Fibroblast of lung (primary cell): ENCODE results near the gene TBRG4. TPM values are rescaled to one million over a fixed set of nuclear protein-coding genes. Genes with fewer than 3 reads are reported as not detected.

ENCODE experiments used
- DNase-seq, 2 donors: peaks; one replicate each; pipeline versions ENCODE4 v3.0.0 to v3.0.0-alpha.2; 2010; ENCODE audit warnings: low read depth in 2 of 2
- H2AFZ ChIP-seq: 2 replicates; pipeline ENCODE4 v1.5.1; 2012; ENCODE audit warnings: low read length, control low read depth, inconsistent platforms
- H3K27ac ChIP-seq: 2 replicates; pipeline ENCODE4 v1.5.1; 2011; ENCODE audit warnings: low read length, control low read depth; ENCODE audit not compliant: insufficient read depth
- H3K27me3 ChIP-seq: 2 replicates; pipeline ENCODE4 v1.5.1; 2011; ENCODE audit warnings: mild to moderate bottlenecking, low read length; ENCODE audit not compliant: control insufficient read depth, insufficient read depth
- H3K36me3 ChIP-seq: 2 replicates; pipeline ENCODE4 v1.5.1; 2011; ENCODE audit warnings: low read length; ENCODE audit not compliant: control insufficient read depth, insufficient read depth
- H3K4me1 ChIP-seq: 2 replicates; pipeline ENCODE4 v1.5.1; 2011; ENCODE audit warnings: low read length; ENCODE audit not compliant: control insufficient read depth, insufficient read depth; ENCODE audit errors: extremely low read depth
- H3K4me2 ChIP-seq: 2 replicates; pipeline ENCODE4 v1.5.1; 2011; ENCODE audit warnings: low read length, control low read depth; ENCODE audit not compliant: insufficient read depth; ENCODE audit errors: extremely low read depth
- H3K4me3 ChIP-seq, 4 experiments: fragments of 200-600 bp in 1 of 4; sonication (generic) in 1 of 4; replicated peaks in 1 of 4; 2 replicates each; pipeline ENCODE4 v1.5.1; 2011 to 2016; ENCODE audit warnings: low read length in 4 of 4, low read depth in 3 of 4, mild to moderate bottlenecking in 3 of 4, control low read depth in 2 of 4, inconsistent platforms in 1 of 4, mixed read lengths in 1 of 4; ENCODE audit not compliant: insufficient read depth in 1 of 4; ENCODE audit errors: control extremely low read depth in 1 of 4
- H3K79me2 ChIP-seq: 2 replicates; pipeline ENCODE4 v1.5.1; 2012; ENCODE audit warnings: mild to moderate bottlenecking, low read length, inconsistent platforms; ENCODE audit not compliant: control insufficient read depth, insufficient read depth
- H3K9ac ChIP-seq: 2 replicates; pipeline ENCODE4 v1.5.1; 2011; ENCODE audit warnings: mild to moderate bottlenecking, low read length, control low read depth; ENCODE audit not compliant: insufficient read depth
- H3K9me3 ChIP-seq: 2 replicates; pipeline ENCODE4 v1.5.1; 2012; ENCODE audit warnings: low read depth, low read length; ENCODE audit not compliant: control insufficient read depth, insufficient read depth
- H4K20me1 ChIP-seq: 2 replicates; pipeline ENCODE4 v1.5.1; 2011; ENCODE audit warnings: low read length; ENCODE audit not compliant: control insufficient read depth, insufficient read depth; ENCODE audit errors: extremely low read depth
- EZH2 ChIP-seq: IDR thresholded peaks from 2 replicates; pipeline ENCODE4 v1.5.1; 2012; ENCODE audit warnings: low read length, control low read depth, mild to moderate bottlenecking; ENCODE audit errors: missing control alignments
- polyA minus RNA-seq: library from RNA; depleted of rRNA, polyadenylated mRNA; stranded (reverse); fragments of >200 nt; gene quantifications from 2 replicates; pipeline ENCODE4 v1.2.3, GENCODE V29; 2011; ENCODE audit warnings: low replicate concordance
- polyA plus RNA-seq, 2 donors: library from polyadenylated mRNA; depleted of rRNA in 1 of 2; stranded (reverse) in 1 of 2; unstranded in 1 of 2; fragments of >200 nt; gene quantifications; 2 replicates each; pipeline ENCODE4 v1.2.1, GENCODE V29; 2011 to 2012; ENCODE audit warnings: missing spikeins in 1 of 2
- total RNA-seq: library from RNA; depleted of rRNA; stranded (reverse); fragments of >200 nt; gene quantifications from 2 replicates; pipeline ENCODE4 v1.2.1, GENCODE V29; 2014
- TF ChIP-seq, protein P1 (sequence below), 2 donors: IDR thresholded peaks in 1 of 2; conservative IDR thresholded peaks in 1 of 2; 1 replicate in 1 of 2; 2 replicates in 1 of 2; pipeline ENCODE4 v1.5.1; 2011 to 2012; ENCODE audit warnings: low read length in 2 of 2, control low read depth in 1 of 2, inconsistent platforms in 1 of 2, low read depth in 1 of 2, mild to moderate bottlenecking in 1 of 2

Gene TBRG4
- total RNA-seq, result 52.2 and 53.2 TPM in 2 replicates
- 27.4 and 51.7 TPM in 2 replicates for polyA plus RNA-seq
- polyA plus RNA-seq (2012), result 27.5 and 46.0 TPM in 2 replicates
- 61.9 and 94.8 TPM in 2 replicates for polyA minus RNA-seq

GRCh38 chr7:45111298-45112223, at the start of gene TBRG4:
Gene TBRG4 (minus strand): TSS chr7:45111697. CDS start chr7:45109237, 2,460 bp downstream.
- Histone ChIP-seq H2AFZ (peak within 1 kb of the TSS; percentile 97), H3K4me1 (peaks cover 7% of the 10 kb centered on the region), H3K9ac (peak within 1 kb of the TSS; percentile 92), H3K4me2 (peak within 1 kb of the TSS; percentile 69), H3K9me3 (no peaks in the 10 kb centered on the region), H3K27me3 (peaks cover 5% of the 10 kb centered on the region), H3K79me2 (peaks cover 44% of the 10 kb centered on the region), H4K20me1 (no peaks in the 10 kb centered on the region), H3K36me3 (peaks cover 11% of the 10 kb centered on the region), H3K4me3 (peak within 1 kb of the TSS; percentile 69 to 92 (median 90)), H3K27ac (peak within 1 kb of the TSS; percentile 95)
- TF ChIP-seq, protein P1, sequence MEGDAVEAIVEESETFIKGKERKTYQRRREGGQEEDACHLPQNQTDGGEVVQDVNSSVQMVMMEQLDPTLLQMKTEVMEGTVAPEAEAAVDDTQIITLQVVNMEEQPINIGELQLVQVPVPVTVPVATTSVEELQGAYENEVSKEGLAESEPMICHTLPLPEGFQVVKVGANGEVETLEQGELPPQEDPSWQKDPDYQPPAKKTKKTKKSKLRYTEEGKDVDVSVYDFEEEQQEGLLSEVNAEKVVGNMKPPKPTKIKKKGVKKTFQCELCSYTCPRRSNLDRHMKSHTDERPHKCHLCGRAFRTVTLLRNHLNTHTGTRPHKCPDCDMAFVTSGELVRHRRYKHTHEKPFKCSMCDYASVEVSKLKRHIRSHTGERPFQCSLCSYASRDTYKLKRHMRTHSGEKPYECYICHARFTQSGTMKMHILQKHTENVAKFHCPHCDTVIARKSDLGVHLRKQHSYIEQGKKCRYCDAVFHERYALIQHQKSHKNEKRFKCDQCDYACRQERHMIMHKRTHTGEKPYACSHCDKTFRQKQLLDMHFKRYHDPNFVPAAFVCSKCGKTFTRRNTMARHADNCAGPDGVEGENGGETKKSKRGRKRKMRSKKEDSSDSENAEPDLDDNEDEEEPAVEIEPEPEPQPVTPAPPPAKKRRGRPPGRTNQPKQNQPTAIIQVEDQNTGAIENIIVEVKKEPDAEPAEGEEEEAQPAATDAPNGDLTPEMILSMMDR (conservative IDR thresholded peaks at IDR 0.05 in 1 of 2, IDR thresholded peaks at IDR 0.05 in 1 of 2; ENCODE audit: low read depth in 1 of 2, low read length in 2 of 2), result peak; percentile 29 to 42
- TF ChIP-seq EZH2, result no peak
- peak; percentile 92 for DNase-seq

DNA sequence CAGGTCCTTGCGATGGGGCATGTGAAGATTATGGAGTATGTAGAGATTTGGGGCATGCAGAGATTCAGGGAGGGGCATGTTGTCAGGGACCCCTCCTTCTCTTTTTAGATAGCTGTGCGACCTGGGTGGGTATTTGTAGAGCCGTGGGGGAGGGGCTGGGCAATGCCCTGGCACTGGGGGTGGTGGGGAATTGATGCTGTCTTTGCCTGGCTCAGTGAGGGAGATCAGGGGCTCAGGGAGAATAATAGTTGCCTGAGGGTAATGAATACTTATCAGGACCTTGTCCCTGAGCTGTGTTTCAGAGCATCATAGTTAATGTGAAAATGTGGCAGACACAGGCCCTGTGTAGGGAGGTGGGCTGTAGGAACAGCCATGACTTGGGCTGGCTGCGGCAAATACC, 49.6 kb upstream of the TBRG4 start:
- no peak overlapping the region for H2AFZ ChIP-seq
- no peak overlapping the region for H3K4me2 ChIP-seq
- no peaks in the 10 kb centered on the region for H3K4me1 ChIP-seq
- H3K4me3 ChIP-seq, result no peak overlapping the region
- no peak overlapping the region for H3K27ac ChIP-seq
- TF ChIP-seq, protein P1 (conservative IDR thresholded peaks at IDR 0.05 in 1 of 2, IDR thresholded peaks at IDR 0.05 in 1 of 2; ENCODE audit: low read depth in 1 of 2, low read length in 2 of 2), result no peak
- TF ChIP-seq EZH2, result no peak
- no peaks in the 10 kb centered on the region for H4K20me1 ChIP-seq
- peaks cover 19% of the 10 kb centered on the region for H3K27me3 ChIP-seq
- H3K9ac ChIP-seq, result no peak overlapping the region
- no peaks in the 10 kb centered on the region for H3K36me3 ChIP-seq
- H3K79me2 ChIP-seq, result no peaks in the 10 kb centered on the region
- no peaks in the 10 kb centered on the region for H3K9me3 ChIP-seq
- no peak for DNase-seq

DNA sequence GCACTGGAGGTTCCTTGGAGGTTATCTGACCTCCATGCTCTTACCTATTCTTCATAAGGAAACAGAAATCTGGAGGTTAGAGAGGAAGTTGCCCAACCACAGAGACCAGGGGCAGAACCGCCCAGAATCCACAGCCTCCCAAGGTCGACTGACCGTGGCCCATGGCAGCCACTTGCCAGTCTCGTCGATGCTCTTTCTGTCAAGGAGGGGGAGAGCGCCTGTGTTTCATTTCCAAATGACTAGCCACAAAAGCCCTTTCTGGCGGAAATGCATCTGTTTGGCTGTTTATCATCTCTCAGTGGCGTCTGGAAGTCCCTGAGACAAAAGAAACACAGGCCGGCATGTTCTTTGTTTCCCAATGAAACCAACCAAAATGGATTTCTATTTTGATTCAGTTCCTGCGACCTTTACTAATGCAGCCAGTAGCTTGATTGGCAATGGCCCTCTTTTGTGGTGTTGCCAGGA, 49.0 kb upstream of the TBRG4 start:
- Histone ChIP-seq H3K36me3 (no peaks in the 10 kb centered on the region), H3K4me1 (no peaks in the 10 kb centered on the region), H2AFZ (no peak overlapping the region), H3K27ac (no peak overlapping the region), H3K27me3 (peaks cover 19% of the 10 kb centered on the region), H4K20me1 (no peaks in the 10 kb centered on the region), H3K9me3 (no peaks in the 10 kb centered on the region), H3K4me3 (no peak overlapping the region), H3K79me2 (no peaks in the 10 kb centered on the region), H3K4me2 (no peak overlapping the region), H3K9ac (no peak overlapping the region)
- TF ChIP-seq, protein P1 (conservative IDR thresholded peaks at IDR 0.05 in 1 of 2, IDR thresholded peaks at IDR 0.05 in 1 of 2; ENCODE audit: low read depth in 1 of 2, low read length in 2 of 2), result no peak
- no peak for TF ChIP-seq EZH2
- no peak for DNase-seq
